GM12801 (cell line): Measurements from ENCODE around the gene ACSL5.

Experiments used
- TF ChIP-seq, protein P1 (sequence below): IDR thresholded peaks from one replicate; pipeline ENCODE4 v1.5.1; 2011; ENCODE audit warnings: control low read depth; ENCODE audit not compliant: insufficient read length; ENCODE audit errors: extremely low read depth

The ACSL5 gene

DNA sequence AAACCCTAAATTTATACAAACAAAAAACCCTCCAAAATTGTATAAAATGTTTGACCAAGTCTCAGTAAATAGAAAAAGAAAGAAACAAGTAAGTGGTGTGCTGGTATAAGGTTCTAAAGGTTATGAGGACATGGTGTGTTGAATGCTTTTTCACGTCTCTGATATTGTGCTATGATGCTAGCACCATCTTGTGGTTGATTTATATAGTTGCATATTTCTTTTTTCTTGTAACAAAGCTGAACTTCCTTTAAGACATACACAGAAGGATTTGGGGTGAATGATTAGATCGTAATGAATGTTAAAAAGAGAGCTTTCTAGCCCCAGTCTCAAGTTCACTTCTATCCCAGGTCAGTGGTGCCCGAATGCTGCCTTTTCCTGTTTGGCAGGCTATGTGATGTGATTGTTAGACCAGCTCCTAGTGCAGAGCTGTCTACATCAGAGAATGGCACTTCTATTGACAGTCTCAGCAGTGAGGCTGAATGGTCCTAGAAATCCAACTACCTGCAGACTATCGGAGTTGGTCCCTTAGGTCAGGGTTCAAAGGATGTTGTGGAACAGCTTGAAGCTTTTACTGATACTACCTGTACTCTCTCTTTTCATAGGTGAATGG lies 98.1 kb downstream of the ACSL5 start:
- TF ChIP-seq, protein P1, sequence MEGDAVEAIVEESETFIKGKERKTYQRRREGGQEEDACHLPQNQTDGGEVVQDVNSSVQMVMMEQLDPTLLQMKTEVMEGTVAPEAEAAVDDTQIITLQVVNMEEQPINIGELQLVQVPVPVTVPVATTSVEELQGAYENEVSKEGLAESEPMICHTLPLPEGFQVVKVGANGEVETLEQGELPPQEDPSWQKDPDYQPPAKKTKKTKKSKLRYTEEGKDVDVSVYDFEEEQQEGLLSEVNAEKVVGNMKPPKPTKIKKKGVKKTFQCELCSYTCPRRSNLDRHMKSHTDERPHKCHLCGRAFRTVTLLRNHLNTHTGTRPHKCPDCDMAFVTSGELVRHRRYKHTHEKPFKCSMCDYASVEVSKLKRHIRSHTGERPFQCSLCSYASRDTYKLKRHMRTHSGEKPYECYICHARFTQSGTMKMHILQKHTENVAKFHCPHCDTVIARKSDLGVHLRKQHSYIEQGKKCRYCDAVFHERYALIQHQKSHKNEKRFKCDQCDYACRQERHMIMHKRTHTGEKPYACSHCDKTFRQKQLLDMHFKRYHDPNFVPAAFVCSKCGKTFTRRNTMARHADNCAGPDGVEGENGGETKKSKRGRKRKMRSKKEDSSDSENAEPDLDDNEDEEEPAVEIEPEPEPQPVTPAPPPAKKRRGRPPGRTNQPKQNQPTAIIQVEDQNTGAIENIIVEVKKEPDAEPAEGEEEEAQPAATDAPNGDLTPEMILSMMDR = no peak

DNA sequence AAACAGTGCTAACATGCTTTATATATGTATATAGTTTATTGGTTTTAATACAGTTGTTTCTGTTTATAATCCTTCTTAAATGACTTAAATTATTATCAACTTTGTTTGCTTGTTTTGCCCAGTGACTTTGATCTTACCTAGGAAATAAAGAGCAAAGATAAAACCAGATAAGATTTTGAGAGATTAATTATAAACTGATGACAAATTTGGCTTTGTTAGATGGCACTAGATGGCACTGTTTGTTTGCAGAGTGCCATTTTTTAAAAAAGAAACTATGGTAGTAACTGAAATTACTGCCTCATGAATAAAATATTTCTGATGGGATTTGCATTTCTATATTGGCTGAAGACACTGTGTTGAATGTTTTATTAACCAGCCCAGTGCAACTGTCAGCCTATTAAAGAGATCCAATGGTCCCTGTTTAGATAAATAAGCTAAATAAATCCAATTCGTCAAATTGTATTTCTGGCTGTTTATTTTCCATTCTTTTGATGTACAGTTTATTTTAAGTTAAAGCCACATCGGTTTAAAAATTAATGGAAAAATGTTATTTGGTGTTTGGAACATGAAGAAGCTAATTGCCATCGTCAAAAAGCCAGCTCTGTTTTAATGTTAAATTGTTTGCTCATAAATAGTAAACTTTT lies 101.8 kb downstream of the ACSL5 start:
- TF ChIP-seq, protein P1 = no peak
